ENCODE data around the gene CTH.

- TF ChIP-seq TAF1 (IDR thresholded peaks at IDR 0.05; ENCODE audit: borderline replicate concordance, low read depth, low read length) (no peak), POLR2A (IDR thresholded peaks at IDR 0.05; ENCODE audit: low read depth, low read length) (no peak)
Measured at GRCh38 chr1:70434253-70434859, 23.3 kb downstream of the CTH start.

All from GM12892 (cell line).